GM19035 (cell line): ENCODE data around the gene HLA-B.
A peak's percentile ranks its signal among the peaks of the same experiment; 100 is the strongest.
"Not testable (repeated sequence)": the region's sequence is repeated elsewhere in the genome, so short reads cannot be mapped to it uniquely, and the experiment has no call there.

ENCODE experiments used
- ATAC-seq: cut with Tn5 transposase; IDR thresholded peaks from one replicate; pipeline ENCODE4 v1.9.1; 2021; ENCODE audit not compliant: unreplicated experiment

HLA-B gene

GRCh38 chr6:31385041-31385440 lies 28.1 kb upstream of the HLA-B start:
- ATAC-seq: no peak

- ATAC-seq: no peak
These were observed 26.2 kb upstream of the HLA-B start for GRCh38 chr6:31383149-31383548.

- no peak for ATAC-seq
These were observed 24.7 kb upstream of the HLA-B start for GRCh38 chr6:31381666-31382065.

- ATAC-seq: no peak
These were observed 22.9 kb upstream of the HLA-B start for GRCh38 chr6:31379850-31380249.

GRCh38 chr6:31378721-31379103 lies 21.7 kb upstream of the HLA-B start:
- no peak for ATAC-seq

GRCh38 chr6:31378062-31378720 lies 21.2 kb upstream of the HLA-B start:
- ATAC-seq: no peak

- no peak for ATAC-seq
These were observed 20.1 kb upstream of the HLA-B start for GRCh38 chr6:31377029-31377428.

GRCh38 chr6:31375699-31376098 lies 18.7 kb upstream of the HLA-B start:
- ATAC-seq: no peak

GRCh38 chr6:31374118-31374517 lies 17.1 kb upstream of the HLA-B start:
- ATAC-seq: not testable (repeated sequence)

GRCh38 chr6:31368461-31368860 lies 11.5 kb upstream of the HLA-B start:
- ATAC-seq: no peak

GRCh38 chr6:31366693-31367470 lies 9.9 kb upstream of the HLA-B start:
- ATAC-seq: peak; percentile 85

- no peak for ATAC-seq
These were observed 8.9 kb upstream of the HLA-B start for GRCh38 chr6:31365864-31366263.

- no peak for ATAC-seq
These were observed 6.8 kb upstream of the HLA-B start for GRCh38 chr6:31363811-31364210.

- ATAC-seq: no peak
These were observed 5.8 kb upstream of the HLA-B start for GRCh38 chr6:31362751-31363150.

GRCh38 chr6:31359581-31359980 lies 2.6 kb upstream of the HLA-B start:
- ATAC-seq: no peak

- no peak for ATAC-seq
These were observed 1.3 kb upstream of the HLA-B start for GRCh38 chr6:31358302-31358701.

- no peak for ATAC-seq
These were observed 907 bp upstream of the HLA-B start for GRCh38 chr6:31357886-31358285.

- ATAC-seq: peak; percentile 17
These were observed 598 bp downstream of the HLA-B start for GRCh38 chr6:31356216-31356945.

- no peak for ATAC-seq
These were observed 1.4 kb downstream of the HLA-B start for GRCh38 chr6:31355583-31355948.

GRCh38 chr6:31354864-31355582 lies 2.0 kb downstream of the HLA-B start:
- no peak for ATAC-seq

GRCh38 chr6:31354158-31354863 lies 2.7 kb downstream of the HLA-B start:
- ATAC-seq: no peak
